Breast epithelium (tissue), 4 donors: Measurements from ENCODE around the gene ANKMY1. TPM values are rescaled to one million over a fixed set of nuclear protein-coding genes. Genes with fewer than 3 reads are reported as not detected.

Source experiments
- DNase-seq, 2 donors: peaks; one replicate each; pipeline ENCODE4 v3.0.0-alpha.2; 2019; ENCODE audit warnings: low spot score in 2 of 2
- H3K27ac ChIP-seq, 2 donors: fragments of 200-600 bp; sonication (generic) in 1 of 2; one replicate each; pipeline ENCODE4 v1.5.1; 2016 to 2019; ENCODE audit warnings: mild to moderate bottlenecking in 1 of 2
- H3K27me3 ChIP-seq, 2 donors: fragments of 200-600 bp; sonication (generic) in 1 of 2; one replicate each; pipeline versions ENCODE4 v1.5.1 to v1.6.0; 2017 to 2019; ENCODE audit warnings: control low read depth in 1 of 2, mild to moderate bottlenecking in 1 of 2
- H3K36me3 ChIP-seq: fragments of 200-600 bp; one replicate; pipeline ENCODE4 v1.5.1; 2019
- H3K4me1 ChIP-seq, 2 donors: fragments of 200-600 bp; sonication (generic); one replicate each; pipeline ENCODE4 v1.5.1; 2016 to 2019; ENCODE audit warnings: control low read depth in 1 of 2
- H3K4me3 ChIP-seq, 3 donors: fragments of 200-600 bp; sonication (generic); 1 replicate in 2 of 3; 2 replicates in 1 of 3; pipeline ENCODE4 v1.5.1; 2016 to 2019; ENCODE audit warnings: mild to moderate bottlenecking in 3 of 3, moderate library complexity in 2 of 3
- H3K9me3 ChIP-seq, 2 donors: fragments of 200-600 bp; sonication (generic) in 1 of 2; one replicate each; pipeline ENCODE4 v1.5.1; 2016 to 2019; ENCODE audit warnings: control low read depth in 1 of 2
- CTCF ChIP-seq, 3 donors: fragments of 450-650 bp; IDR thresholded peaks; one replicate each; pipeline ENCODE4 v1.5.1; 2016 to 2017; ENCODE audit warnings: antibody characterized with exemption in 3 of 3, mild to moderate bottlenecking in 3 of 3, moderate library complexity in 3 of 3
- POLR2A ChIP-seq: fragments of 450-650 bp; IDR thresholded peaks from one replicate; pipeline ENCODE4 v1.6.1; 2016; ENCODE audit warnings: antibody characterized with exemption, mild to moderate bottlenecking, moderate library complexity
- POLR2AphosphoS5 ChIP-seq, 3 donors: sonication (generic); formaldehyde crosslinking; IDR thresholded peaks; one replicate each; pipeline ENCODE4 v1.6.1; 2017; ENCODE audit warnings: antibody characterized with exemption in 3 of 3
- intact Hi-C: fragments of 100-400 bp; cut with DNase I; formaldehyde crosslinking; loops from one replicate; pipeline ENCODE4 v1.15.1; 2023; ENCODE audit warnings: low total_unique reads
- total RNA-seq, 3 donors: library from RNA; depleted of rRNA; stranded (reverse); fragments of >200 nt; gene quantifications; one replicate each; pipeline ENCODE4 v1.1.0, GENCODE V29; 2016

ANKMY1 gene
- total RNA-seq, 3 donors from 2014 or later = 13.0 to 32.8 (median 19.0) TPM

- no peak for DNase-seq
- H3K36me3 ChIP-seq = no peaks in the 10 kb centered on the region
- no peaks in the 10 kb centered on the region for H3K4me1 ChIP-seq
- intact Hi-C loops = loop anchor here (2.0 kb wide), 1 partner anchor 69 kb away; no protein-coding TSS in a partner anchor
- no peaks in the 10 kb centered on the region for H3K27me3 ChIP-seq
- no peaks in the 10 kb centered on the region for H3K9me3 ChIP-seq
- H3K27ac ChIP-seq = no peak overlapping the region
- no peak overlapping the region for H3K4me3 ChIP-seq
- no peak for TF ChIP-seq POLR2A
- no peak for TF ChIP-seq POLR2AphosphoS5 (IDR thresholded peaks at IDR 0.05)
- no peak for TF ChIP-seq CTCF (IDR thresholded peaks at IDR 0.05)
Observed at GRCh38 chr2:240603846-240604245, 46.1 kb upstream of the ANKMY1 start.

GRCh38 chr2:240603081-240603835 lies 45.5 kb upstream of the ANKMY1 start:
- intact Hi-C loops = no loop called here
- H3K4me3 ChIP-seq = no peak overlapping the region
- no peaks in the 10 kb centered on the region for H3K9me3 ChIP-seq
- no peaks in the 10 kb centered on the region for H3K4me1 ChIP-seq
- no peak for DNase-seq
- no peaks in the 10 kb centered on the region for H3K27me3 ChIP-seq
- no peaks in the 10 kb centered on the region for H3K36me3 ChIP-seq
- TF ChIP-seq POLR2AphosphoS5 (IDR thresholded peaks at IDR 0.05) (no peak), POLR2A (no peak), CTCF (IDR thresholded peaks at IDR 0.05) (no peak)
- no peak overlapping the region for H3K27ac ChIP-seq

- intact Hi-C loops = no loop called here
- Histone ChIP-seq H3K9me3 (no peaks in the 10 kb centered on the region), H3K4me3 (no peak overlapping the region), H3K4me1 (no peaks in the 10 kb centered on the region), H3K27ac (no peak overlapping the region), H3K36me3 (no peaks in the 10 kb centered on the region), H3K27me3 (no peaks in the 10 kb centered on the region)
- DNase-seq = peak in 1 of 2 donors; percentile 39
- TF ChIP-seq POLR2AphosphoS5 (IDR thresholded peaks at IDR 0.05) (no peak), CTCF (IDR thresholded peaks at IDR 0.05) (no peak), POLR2A (no peak)
Observed at GRCh38 chr2:240602266-240603050, 44.7 kb upstream of the ANKMY1 start.

- intact Hi-C loops = no loop called here
- no peaks in the 10 kb centered on the region for H3K36me3 ChIP-seq
- no peak for DNase-seq
Observed at GRCh38 chr2:240601831-240602160, 44.0 kb upstream of the ANKMY1 start.

More at GRCh38 chr2:240601831-240602160, 44.0 kb upstream of the ANKMY1 start:
- Histone ChIP-seq H3K4me3 (no peak overlapping the region), H3K27ac (no peak overlapping the region), H3K4me1 (no peaks in the 10 kb centered on the region), H3K9me3 (no peaks in the 10 kb centered on the region), H3K27me3 (no peaks in the 10 kb centered on the region)
- TF ChIP-seq POLR2AphosphoS5 (IDR thresholded peaks at IDR 0.05) (no peak), CTCF (IDR thresholded peaks at IDR 0.05) (no peak), POLR2A (no peak)
